GM13976 (cell line): ENCODE results near the gene ABHD11.
"Not testable (repeated sequence)": the region's sequence is repeated elsewhere in the genome, so short reads cannot be mapped to it uniquely, and the experiment has no call there.

Experiments
- DNase-seq: peaks from one replicate; pipeline ENCODE4 v3.0.0; 2012; ENCODE audit warnings: low spot score
- in situ Hi-C: fragments of 300-500 bp; cut with MboI; formaldehyde crosslinking; loops from one replicate; pipeline ENCODE4 v1.12.0; 2022; ENCODE audit warnings: low sequenced_read_pairs, mixed read lengths, inconsistent platforms; ENCODE audit not compliant: unreplicated experiment
- TF ChIP-seq, protein P1 (sequence below): IDR thresholded peaks from 2 replicates; pipeline ENCODE4 v1.5.1; 2012; ENCODE audit warnings: borderline replicate concordance, mild to moderate bottlenecking; ENCODE audit not compliant: insufficient read depth; ENCODE audit errors: extremely low read depth, missing control alignments, control extremely low read depth

Gene ABHD11

GRCh38 chr7:73715648-73716317 is 22.8 kb downstream of the ABHD11 start:
- DNase-seq: no peak
- TF ChIP-seq, protein P1, sequence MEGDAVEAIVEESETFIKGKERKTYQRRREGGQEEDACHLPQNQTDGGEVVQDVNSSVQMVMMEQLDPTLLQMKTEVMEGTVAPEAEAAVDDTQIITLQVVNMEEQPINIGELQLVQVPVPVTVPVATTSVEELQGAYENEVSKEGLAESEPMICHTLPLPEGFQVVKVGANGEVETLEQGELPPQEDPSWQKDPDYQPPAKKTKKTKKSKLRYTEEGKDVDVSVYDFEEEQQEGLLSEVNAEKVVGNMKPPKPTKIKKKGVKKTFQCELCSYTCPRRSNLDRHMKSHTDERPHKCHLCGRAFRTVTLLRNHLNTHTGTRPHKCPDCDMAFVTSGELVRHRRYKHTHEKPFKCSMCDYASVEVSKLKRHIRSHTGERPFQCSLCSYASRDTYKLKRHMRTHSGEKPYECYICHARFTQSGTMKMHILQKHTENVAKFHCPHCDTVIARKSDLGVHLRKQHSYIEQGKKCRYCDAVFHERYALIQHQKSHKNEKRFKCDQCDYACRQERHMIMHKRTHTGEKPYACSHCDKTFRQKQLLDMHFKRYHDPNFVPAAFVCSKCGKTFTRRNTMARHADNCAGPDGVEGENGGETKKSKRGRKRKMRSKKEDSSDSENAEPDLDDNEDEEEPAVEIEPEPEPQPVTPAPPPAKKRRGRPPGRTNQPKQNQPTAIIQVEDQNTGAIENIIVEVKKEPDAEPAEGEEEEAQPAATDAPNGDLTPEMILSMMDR: no peak
- in situ Hi-C loops: loop anchor here (10.0 kb wide), 1 partner anchor 101 kb away; no protein-coding TSS in a partner anchor

DNA sequence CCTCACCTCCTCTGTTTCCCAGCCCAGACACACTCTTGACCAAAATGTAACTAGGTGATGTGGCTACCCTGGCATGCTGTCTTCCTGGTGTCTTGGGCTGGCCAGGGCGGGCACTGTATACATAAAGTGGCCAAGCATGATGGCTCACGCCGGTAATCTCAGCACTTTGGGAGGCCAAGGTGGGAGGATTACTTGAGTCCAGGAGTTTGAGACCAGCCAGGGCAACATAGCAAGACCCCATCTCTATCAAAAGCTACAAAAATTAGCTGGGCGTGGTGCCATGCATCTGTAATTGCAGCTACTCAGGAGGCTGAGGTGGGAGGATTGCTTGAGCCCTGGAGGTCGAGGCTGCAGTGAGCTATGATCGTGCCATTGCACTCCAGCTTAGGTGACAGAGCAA is 25.3 kb downstream of the ABHD11 start:
- DNase-seq: not testable (repeated sequence)
- in situ Hi-C loops: loop anchor here (10.0 kb wide), 1 partner anchor 99 kb away; no protein-coding TSS in a partner anchor

GRCh38 chr7:73712773-73713172 is 25.8 kb downstream of the ABHD11 start:
- TF ChIP-seq, protein P1: no peak
- no peak for DNase-seq
- in situ Hi-C loops: loop anchor here (10.0 kb wide), 1 partner anchor 98 kb away; no protein-coding TSS in a partner anchor

GRCh38 chr7:73708961-73709549 is 29.5 kb downstream of the ABHD11 start:
- TF ChIP-seq, protein P1: no peak
- in situ Hi-C loops: no loop called here
- no peak for DNase-seq

DNA sequence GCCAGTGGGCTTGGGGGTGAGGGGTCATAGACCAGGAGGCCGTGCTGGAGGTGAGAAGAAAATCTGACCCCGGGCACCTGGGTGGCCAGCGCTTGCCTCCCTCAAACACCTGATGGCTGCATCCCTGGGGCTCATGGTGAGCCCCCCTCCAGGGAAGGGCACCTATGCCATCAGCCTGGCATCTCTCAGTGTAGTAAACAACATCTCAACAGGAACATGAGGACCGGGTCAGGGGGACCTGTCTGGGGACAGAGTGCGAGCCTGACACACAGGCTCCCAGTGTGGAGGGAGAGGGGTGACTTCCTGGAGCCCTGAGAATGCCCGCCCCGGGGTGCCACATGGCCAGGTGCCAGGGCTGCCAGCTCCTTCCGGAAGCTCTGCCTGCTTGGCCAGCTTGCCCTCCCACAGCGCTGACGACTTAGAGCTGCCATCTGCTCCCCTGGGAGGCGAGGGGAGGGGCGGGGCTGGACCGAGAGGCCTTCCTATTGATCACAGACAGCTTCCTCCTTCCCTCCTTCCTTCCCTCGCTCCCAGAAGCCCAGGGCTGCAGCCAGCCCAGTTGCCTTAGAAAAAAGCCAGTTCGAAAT is 31.5 kb downstream of the ABHD11 start:
- TF ChIP-seq, protein P1: no peak
- peak; percentile 28 for DNase-seq
- in situ Hi-C loops: no loop called here

DNA sequence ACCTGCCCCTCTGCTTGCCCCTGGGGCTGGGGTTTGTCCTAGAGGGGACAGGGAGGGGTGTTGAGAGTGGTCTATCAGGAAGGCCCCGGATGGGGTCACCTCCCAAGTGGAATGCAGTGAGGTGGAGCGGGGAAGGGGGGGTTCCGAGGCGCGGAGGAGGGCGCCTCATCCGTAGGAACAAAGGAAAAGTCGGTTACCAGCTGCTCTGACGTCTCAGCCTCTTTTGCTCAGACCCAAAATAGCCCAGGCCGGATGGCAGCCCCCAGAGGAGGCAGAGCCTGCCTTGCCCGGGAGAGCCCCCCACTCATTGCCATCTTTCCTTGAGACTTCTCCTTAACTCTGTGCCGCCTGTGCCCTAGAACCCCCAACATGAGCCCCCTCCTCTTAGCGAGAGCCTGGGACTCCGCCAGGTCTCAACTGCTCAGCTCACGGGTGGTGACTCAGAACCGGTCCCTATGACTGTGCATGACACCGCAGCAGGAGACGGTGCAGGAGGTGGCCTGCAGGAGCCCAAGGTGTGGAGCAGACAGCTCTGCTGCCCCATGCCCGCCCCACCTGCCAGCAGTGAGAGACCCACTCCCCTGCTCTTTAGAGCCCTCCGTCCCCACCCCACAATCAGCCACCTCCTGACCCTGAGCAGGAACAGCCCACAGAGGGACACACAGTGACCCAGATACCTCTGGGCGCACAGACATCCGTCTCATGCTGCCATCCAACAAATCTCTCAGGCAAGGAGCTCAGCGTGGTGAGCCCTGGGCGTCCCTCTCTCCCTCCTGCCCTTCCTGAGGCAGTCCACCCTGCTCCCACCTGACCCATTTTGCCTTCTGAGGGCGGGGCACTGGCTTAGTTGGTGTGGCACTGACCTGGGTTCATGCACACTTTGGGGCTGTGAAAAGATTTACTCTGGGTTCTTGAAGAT is 32.2 kb downstream of the ABHD11 start:
- TF ChIP-seq, protein P1: no peak
- in situ Hi-C loops: no loop called here
- peak; percentile 36 for DNase-seq
